Nephron (organoid): ENCODE data around the gene CFAP221.
A peak's percentile ranks its signal among the peaks of the same experiment; 100 is the strongest.

Experiments
- H3K27ac Mint-ChIP-seq, 3 experiments: 2 replicates each; pipeline ENCODE4 v1.8.0; 2020; ENCODE audit warnings: mixed read lengths in 3 of 3, mild to moderate bottlenecking in 2 of 3, moderate library complexity in 1 of 3
- H3K27me3 Mint-ChIP-seq: 2 replicates; pipeline ENCODE4 v1.8.0; 2021; ENCODE audit warnings: low read depth, mild to moderate bottlenecking, moderate library complexity, mixed read lengths
- H3K36me3 Mint-ChIP-seq: 2 replicates; pipeline ENCODE4 v1.8.0; 2020; ENCODE audit warnings: low read depth, mixed read lengths
- H3K4me1 Mint-ChIP-seq: 2 replicates; pipeline ENCODE4 v1.8.0; 2020; ENCODE audit warnings: mixed read lengths
- H3K4me3 Mint-ChIP-seq, 3 experiments: 2 replicates each; pipeline ENCODE4 v1.8.0; 2020; ENCODE audit warnings: mild to moderate bottlenecking in 3 of 3, mixed read lengths in 3 of 3, moderate library complexity in 2 of 3
- H3K9me3 Mint-ChIP-seq: 2 replicates; pipeline ENCODE4 v1.8.0; 2020; ENCODE audit warnings: mixed read lengths
- TF ChIP-seq, protein P1 (sequence below), 3 experiments: fragments of 200-600 bp; sonication (generic); IDR thresholded peaks; one replicate each; pipeline ENCODE4 v1.5.0; 2021; ENCODE audit warnings: antibody characterized with exemption in 3 of 3; ENCODE audit not compliant: unreplicated experiment in 3 of 3

The CFAP221 gene

DNA sequence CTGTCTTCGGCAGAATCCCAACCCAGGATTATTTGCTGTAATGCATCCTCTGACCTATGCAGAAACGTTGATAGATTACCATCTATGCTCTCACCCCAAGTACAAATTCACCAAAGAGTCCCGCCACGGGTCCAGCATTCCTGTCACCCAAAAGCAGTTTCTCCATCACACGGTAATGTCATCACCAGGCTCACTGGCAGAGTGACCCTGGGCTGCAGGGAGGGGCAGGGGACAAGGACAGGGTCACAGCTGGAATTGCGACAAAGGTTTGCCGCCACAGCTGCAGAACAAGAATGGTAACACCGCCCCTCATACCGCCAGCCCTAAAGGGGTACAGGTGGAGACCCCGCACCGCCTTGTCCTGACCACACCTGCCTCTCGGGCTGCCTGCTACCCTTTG lies 94.0 kb downstream of the CFAP221 start:
- Mint-ChIP-seq H3K4me1 (peaks cover 16% of the 10 kb centered on the region), H3K27me3 (peaks cover 25% of the 10 kb centered on the region), H3K4me3 (no peak overlapping the region), H3K9me3 (peaks cover 2% of the 10 kb centered on the region), H3K27ac (no peak overlapping the region), H3K36me3 (peaks cover 22% of the 10 kb centered on the region)
- TF ChIP-seq, protein P1, sequence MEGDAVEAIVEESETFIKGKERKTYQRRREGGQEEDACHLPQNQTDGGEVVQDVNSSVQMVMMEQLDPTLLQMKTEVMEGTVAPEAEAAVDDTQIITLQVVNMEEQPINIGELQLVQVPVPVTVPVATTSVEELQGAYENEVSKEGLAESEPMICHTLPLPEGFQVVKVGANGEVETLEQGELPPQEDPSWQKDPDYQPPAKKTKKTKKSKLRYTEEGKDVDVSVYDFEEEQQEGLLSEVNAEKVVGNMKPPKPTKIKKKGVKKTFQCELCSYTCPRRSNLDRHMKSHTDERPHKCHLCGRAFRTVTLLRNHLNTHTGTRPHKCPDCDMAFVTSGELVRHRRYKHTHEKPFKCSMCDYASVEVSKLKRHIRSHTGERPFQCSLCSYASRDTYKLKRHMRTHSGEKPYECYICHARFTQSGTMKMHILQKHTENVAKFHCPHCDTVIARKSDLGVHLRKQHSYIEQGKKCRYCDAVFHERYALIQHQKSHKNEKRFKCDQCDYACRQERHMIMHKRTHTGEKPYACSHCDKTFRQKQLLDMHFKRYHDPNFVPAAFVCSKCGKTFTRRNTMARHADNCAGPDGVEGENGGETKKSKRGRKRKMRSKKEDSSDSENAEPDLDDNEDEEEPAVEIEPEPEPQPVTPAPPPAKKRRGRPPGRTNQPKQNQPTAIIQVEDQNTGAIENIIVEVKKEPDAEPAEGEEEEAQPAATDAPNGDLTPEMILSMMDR (IDR thresholded peaks at IDR 0.05; ENCODE audit: unreplicated experiment in 3 of 3) = no peak

DNA sequence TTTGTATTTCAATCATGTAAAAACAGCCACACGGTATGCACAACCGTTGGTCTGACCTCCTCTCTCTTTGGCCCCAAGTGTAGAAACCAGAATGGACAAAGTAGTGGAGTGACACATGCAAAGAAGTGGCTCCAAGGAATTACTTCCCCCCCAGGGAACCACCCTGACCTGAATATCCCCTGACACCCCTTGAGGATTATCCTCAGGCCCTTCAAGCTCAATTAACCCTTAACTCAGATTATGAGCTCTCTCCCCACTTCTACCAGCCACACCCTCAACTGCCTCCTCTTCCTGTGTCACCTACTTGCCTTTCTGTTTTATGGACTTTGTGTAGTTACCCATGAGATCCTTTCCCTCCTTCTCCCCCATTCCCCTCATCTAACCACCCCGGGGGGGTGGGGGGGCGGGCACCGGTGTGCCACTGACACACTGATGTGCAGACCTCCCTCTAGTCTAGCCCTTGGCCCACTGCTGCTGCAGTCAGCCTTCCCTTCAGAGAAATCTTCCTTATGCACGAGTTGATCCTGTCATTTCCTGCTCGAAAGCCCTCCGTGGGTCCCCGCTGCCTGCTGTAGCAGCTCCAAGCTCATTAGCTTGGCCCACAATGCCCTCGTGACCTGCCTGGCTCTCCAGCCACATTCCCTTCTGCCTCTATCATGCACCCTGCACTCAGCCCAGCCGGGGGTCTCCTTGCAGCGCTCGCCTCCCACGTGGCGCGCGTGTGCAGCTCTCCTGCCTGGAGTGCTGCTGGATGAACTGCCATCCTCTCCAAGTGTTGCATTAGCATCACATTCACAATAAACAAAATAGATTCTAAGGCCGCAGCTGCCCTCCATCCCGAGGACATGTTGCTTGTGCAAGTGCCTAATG lies 94.7 kb downstream of the CFAP221 start:
- H3K36me3 Mint-ChIP-seq = peaks cover 19% of the 10 kb centered on the region
- H3K27me3 Mint-ChIP-seq = peaks cover 25% of the 10 kb centered on the region
- peaks cover 16% of the 10 kb centered on the region for H3K4me1 Mint-ChIP-seq
- TF ChIP-seq, protein P1 (IDR thresholded peaks at IDR 0.05; ENCODE audit: unreplicated experiment in 3 of 3) = no peak
- peak overlapping the region; percentile 12 to 24 (median 12) for H3K4me3 Mint-ChIP-seq
- peak overlapping the region; percentile 0 to 51 (median 1) for H3K27ac Mint-ChIP-seq
- H3K9me3 Mint-ChIP-seq = peaks cover 2% of the 10 kb centered on the region

DNA sequence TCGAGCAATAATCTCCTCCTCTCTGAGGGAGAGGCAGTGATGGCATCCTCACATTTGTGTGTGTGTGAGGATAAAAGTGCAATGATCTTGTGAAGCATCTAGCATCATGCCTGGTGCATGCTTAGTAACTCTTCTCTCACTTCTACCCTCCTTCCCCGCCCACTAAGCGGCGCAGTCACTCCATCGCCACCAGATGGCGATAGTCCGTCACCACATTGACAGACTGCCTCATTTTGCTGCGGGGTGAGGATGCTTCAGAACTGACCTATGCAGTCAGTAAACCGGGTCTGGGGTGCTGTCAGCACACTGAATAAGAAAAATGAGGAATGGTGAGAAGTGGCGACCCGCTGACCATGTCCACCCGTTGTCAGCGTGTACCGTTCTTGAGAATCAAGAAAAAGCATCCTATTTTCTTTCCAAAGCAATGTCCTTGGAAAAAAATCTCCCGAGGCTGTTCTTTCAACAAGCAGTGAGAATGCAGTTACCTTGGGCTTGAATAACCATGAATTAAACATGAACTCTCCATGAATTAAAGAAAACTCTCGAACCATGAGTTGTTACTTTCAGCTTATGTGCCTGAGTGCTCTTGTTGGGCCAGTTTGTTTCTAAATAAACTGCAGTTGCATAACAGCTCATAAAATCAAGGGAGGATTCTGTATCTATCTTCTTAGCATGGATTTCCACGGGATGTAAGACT lies 97.5 kb downstream of the CFAP221 start:
- Mint-ChIP-seq H3K9me3 (no peaks in the 10 kb centered on the region), H3K4me1 (peaks cover 23% of the 10 kb centered on the region), H3K27ac (peak overlapping the region in 1 of 3 experiments; percentile 78), H3K27me3 (peaks cover 25% of the 10 kb centered on the region), H3K4me3 (no peak overlapping the region), H3K36me3 (peaks cover 4% of the 10 kb centered on the region)
- TF ChIP-seq, protein P1 (IDR thresholded peaks at IDR 0.05; ENCODE audit: unreplicated experiment in 3 of 3) = peak; percentile 92 to 94 (median 93)

DNA sequence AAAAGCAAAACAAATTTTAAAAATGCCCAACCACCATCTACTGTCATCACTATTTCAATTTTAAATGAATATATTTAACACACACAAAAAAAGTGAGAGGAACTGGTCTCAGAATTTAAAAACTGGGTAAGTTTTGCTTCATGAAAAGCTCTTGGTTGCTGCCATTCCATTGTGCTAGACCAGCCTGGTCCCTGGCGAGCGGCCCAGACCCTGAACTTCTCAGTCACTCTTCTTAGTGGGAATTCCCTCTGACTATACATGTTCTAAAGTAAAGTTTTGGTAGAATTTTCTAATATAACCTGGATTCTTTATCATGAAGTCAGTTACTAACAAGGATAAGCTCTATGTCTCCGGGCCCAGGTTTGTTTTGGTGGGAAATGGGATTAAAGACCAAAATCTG lies 99.9 kb downstream of the CFAP221 start:
- Mint-ChIP-seq H3K9me3 (peaks cover 5% of the 10 kb centered on the region), H3K36me3 (no peaks in the 10 kb centered on the region)

DNA sequence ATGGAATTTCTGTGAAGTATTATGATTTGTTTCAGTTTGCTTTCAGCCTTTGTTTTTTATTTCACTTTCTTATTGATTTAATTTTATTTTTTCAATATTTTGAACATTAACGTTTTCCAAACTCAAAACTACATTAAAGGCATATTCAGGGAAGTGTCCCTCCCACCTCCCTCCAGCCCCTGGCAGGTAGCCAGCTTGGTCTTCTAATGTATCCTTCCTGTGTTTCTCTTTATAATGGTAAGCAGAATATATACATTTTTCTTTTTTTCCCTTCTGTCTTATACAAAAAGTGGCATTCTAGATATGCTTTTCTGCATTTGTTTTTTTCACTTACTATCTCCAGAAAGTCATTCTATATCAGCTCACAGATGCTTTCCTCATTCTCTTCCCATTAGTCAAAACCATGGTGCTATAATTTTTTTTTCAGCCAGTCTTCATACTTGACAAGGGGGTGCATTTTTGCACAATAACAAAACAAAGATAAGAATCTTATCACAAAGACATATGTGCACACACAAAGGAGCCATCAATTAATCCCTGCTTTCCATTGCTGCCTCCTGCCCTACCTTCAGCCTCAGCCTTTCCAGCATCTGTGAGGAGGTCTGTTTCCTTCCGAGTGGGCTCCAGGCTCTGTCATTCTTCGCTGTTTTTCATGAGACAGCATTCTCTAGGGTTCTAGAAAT lies 101.1 kb downstream of the CFAP221 start:
- Mint-ChIP-seq H3K27ac (no peak overlapping the region), H3K27me3 (peaks cover 10% of the 10 kb centered on the region), H3K9me3 (peaks cover 5% of the 10 kb centered on the region), H3K4me1 (peaks cover 6% of the 10 kb centered on the region), H3K36me3 (no peaks in the 10 kb centered on the region), H3K4me3 (no peak overlapping the region)
- TF ChIP-seq, protein P1 (IDR thresholded peaks at IDR 0.05; ENCODE audit: unreplicated experiment in 3 of 3) = no peak

More for the DNA sequence above, 99.9 kb downstream of the CFAP221 start:
- peaks cover 15% of the 10 kb centered on the region for H3K27me3 Mint-ChIP-seq
- peaks cover 9% of the 10 kb centered on the region for H3K4me1 Mint-ChIP-seq
- TF ChIP-seq, protein P1 (IDR thresholded peaks at IDR 0.05; ENCODE audit: unreplicated experiment in 3 of 3) = no peak
- H3K4me3 Mint-ChIP-seq = no peak overlapping the region
- H3K27ac Mint-ChIP-seq = no peak overlapping the region
